ENCODE results near the gene SERPINB1. TPM values are rescaled to one million over a fixed set of nuclear protein-coding genes. Genes with fewer than 3 reads are reported as not detected.
"Not testable (repeated sequence)": the region's sequence is repeated elsewhere in the genome, so short reads cannot be mapped to it uniquely, and the experiment has no call there.

Gene SERPINB1
- total and polyA plus RNA-seq, 10 of the 15 experiments (the other 5 are each of a cell fraction or from before 2014, with no cell fraction given) = 0.45 to 2.4 (median 0.83) TPM

- H4K20me1 ChIP-seq (ENCODE audit: control insufficient read depth, insufficient read depth); DNase-seq (ENCODE audit: low read depth, low spot score); in situ Hi-C loops (cut with MboI); BruUV-seq (replicated peaks); H3K4me3 ChIP-seq; H3K36me3 ChIP-seq (ENCODE audit: control insufficient read depth in 2 of 2, insufficient read depth in 2 of 2, low read length in 1 of 2); H3K9me3 ChIP-seq (replicated peaks; ENCODE audit: control insufficient read depth, insufficient read depth, low read length); H3K27ac ChIP-seq (ENCODE audit: control insufficient read depth, insufficient read depth); H3K79me2 ChIP-seq (ENCODE audit: control insufficient read depth, insufficient read depth, low read length); intact Hi-C loops (cut with micrococcal nuclease; ENCODE audit: unreplicated experiment); ATAC-seq; FAIRE-seq; H3K27me3 ChIP-seq (replicated peaks in 1 of 2; ENCODE audit: control insufficient read depth in 2 of 2, insufficient read depth in 2 of 2, low read length in 1 of 2); H3K9ac ChIP-seq (ENCODE audit: control insufficient read depth, insufficient read depth, low read length): not testable (repeated sequence)
- SMC1A ChIA-PET (ENCODE audit: uncharacterized antibody, unreplicated experiment) = interaction anchor here (1.0 to 4.2 kb wide), 5 partner anchors 10 to 58 kb away, joined by 3 to 47 read pairs (median 20); no protein-coding TSS in a partner anchor
- RAD21 ChIA-PET (ENCODE audit: unreplicated experiment) = interaction anchor here (0.6 to 6.6 kb wide), 7 partner anchors 7 to 78 kb away, joined by 3 to 92 read pairs (median 15); no protein-coding TSS in a partner anchor
- no CpG with 5 or more reads among the region's 1 CpG for WGBS (ENCODE audit: insufficient coverage, insufficient replicate concordance, low lambda C conversion rate, missing lambda C conversion rate)
- H3K4me1 ChIP-seq (ENCODE audit: control insufficient read depth, insufficient read depth, low read length) = peaks cover 51% of the 10 kb centered on the region
- H3K4me2 ChIP-seq (ENCODE audit: control insufficient read depth, insufficient read depth) = peak overlapping the region; percentile 83; the same call in 1 of the 2 replicates
- CTCF ChIA-PET = interaction anchor here (1.0 to 6.8 kb wide), 5 partner anchors 10 to 58 kb away, joined by 3 to 55 read pairs (median 17); no protein-coding TSS in a partner anchor
- peak overlapping the region; percentile 8; the same call in 1 of the 2 replicates for H2AFZ ChIP-seq (ENCODE audit: control insufficient read depth, low read depth, low read length)
- POLR2A ChIA-PET = interaction anchor here (0.9 to 6.9 kb wide), 5 partner anchors 9 to 45 kb away, joined by 3 to 108 read pairs (median 6); partner anchors contain the start of gene SERPINB1
Observed at GRCh38 chr6:2853378-2853768, 11.7 kb upstream of the SERPINB1 start.

GRCh38 chr6:2852921-2853322 is 11.3 kb upstream of the SERPINB1 start:
- ATAC-seq (no peak), DNase-seq (ENCODE audit: low read depth, low spot score) (no peak), FAIRE-seq (no peak)
- POLR2A ChIA-PET = interaction anchor here (2.1 to 6.9 kb wide), 2 partner anchors 10 to 16 kb away, joined by 10 to 108 read pairs; no protein-coding TSS in a partner anchor
- no peak overlapping the region for H2AFZ ChIP-seq (ENCODE audit: control insufficient read depth, low read depth, low read length)
- TF ChIP-seq MEF2B (IDR thresholded peaks at IDR 0.05; ENCODE audit: partially characterized antibody, poor library complexity, severe bottlenecking) (peak; percentile 18), ZNF592 (IDR thresholded peaks at IDR 0.05) (no peak), SPI1 (IDR thresholded peaks at IDR 0.05; ENCODE audit: borderline replicate concordance, insufficient read depth, low read depth, low read length) (peak; percentile 6; the same call in 1 of the 2 replicates), HDGF (IDR thresholded peaks at IDR 0.05) (0 out of 2 replicates have a peak, but pooled peaks have one; percentile 15)
- BruUV-seq (replicated peaks) = no TSS peak
- no peak overlapping the region for H3K4me3 ChIP-seq
- RAD21 ChIA-PET (ENCODE audit: unreplicated experiment) = interaction anchor here (1.9 to 6.6 kb wide), 4 partner anchors 10 to 46 kb away, joined by 7 to 92 read pairs (median 24); no protein-coding TSS in a partner anchor
- CTCF ChIA-PET = interaction anchor here (2.7 to 6.8 kb wide), 4 partner anchors 14 to 59 kb away, joined by 10 to 55 read pairs (median 20); no protein-coding TSS in a partner anchor
- no peak overlapping the region for H3K4me2 ChIP-seq (ENCODE audit: control insufficient read depth, insufficient read depth)
- H3K79me2 ChIP-seq (ENCODE audit: control insufficient read depth, insufficient read depth, low read length) = no peaks in the 10 kb centered on the region
- intact Hi-C loops (cut with micrococcal nuclease; ENCODE audit: unreplicated experiment) (no loop called here), in situ Hi-C loops (cut with MboI) (no loop called here)
- no peaks in the 10 kb centered on the region for H3K27me3 ChIP-seq (replicated peaks in 1 of 2; ENCODE audit: control insufficient read depth in 2 of 2, insufficient read depth in 2 of 2, low read length in 1 of 2)
- no peak overlapping the region for H3K27ac ChIP-seq (ENCODE audit: control insufficient read depth, insufficient read depth)
- 67% methylated on average over 10 of the region's 10 CpGs for WGBS (ENCODE audit: insufficient coverage, insufficient replicate concordance, low lambda C conversion rate, missing lambda C conversion rate)
- SMC1A ChIA-PET (ENCODE audit: uncharacterized antibody, unreplicated experiment) = interaction anchor here (4.1 to 4.2 kb wide), 3 partner anchors 13 to 58 kb away, joined by 20 to 47 read pairs (median 41); no protein-coding TSS in a partner anchor
- no peaks in the 10 kb centered on the region for H4K20me1 ChIP-seq (ENCODE audit: control insufficient read depth, insufficient read depth)
- H3K36me3 ChIP-seq (ENCODE audit: control insufficient read depth in 2 of 2, insufficient read depth in 2 of 2, low read length in 1 of 2) = no peaks in the 10 kb centered on the region
- H3K9ac ChIP-seq (ENCODE audit: control insufficient read depth, insufficient read depth, low read length) = no peak overlapping the region
- peaks cover 2% of the 10 kb centered on the region; the same call in 1 of the 3 replicates for H3K9me3 ChIP-seq (replicated peaks; ENCODE audit: control insufficient read depth, insufficient read depth, low read length)
- H3K4me1 ChIP-seq (ENCODE audit: control insufficient read depth, insufficient read depth, low read length) = peaks cover 49% of the 10 kb centered on the region
